Pancreas (tissue), 10 donors: ENCODE results near the gene PHF11. TPM values are rescaled to one million over a fixed set of nuclear protein-coding genes. Genes with fewer than 3 reads are reported as not detected.
A peak's percentile ranks its signal among the peaks of the same experiment; 100 is the strongest.

Experiments used
- ATAC-seq, 4 donors: fragments of 200-7000 bp; cut with Tn5 transposase; one replicate each; pipeline versions ENCODE4 v1.8.0 to v1.9.1; 2020; ENCODE audit warnings: mild to moderate bottlenecking in 4 of 4, moderate library complexity in 4 of 4
- DNase-seq, 6 donors: peaks; one replicate each; pipeline ENCODE4 v3.0.0-alpha.2; 2020
- FAIRE-seq: peaks from 2 replicates; lab custom pipeline; 2012; peaks lifted over from hg19 to GRCh38; lab: Jason Lieb, UNC
- H3K27ac ChIP-seq, 4 donors: fragments of 200-600 bp; sonication (generic); 1 replicate in 3 of 4; 2 replicates in 1 of 4; pipeline versions ENCODE4 v1.5.0 to v1.8.0; 2020
- H3K27me3 ChIP-seq, 4 donors: fragments of 200-600 bp; one replicate each; pipeline ENCODE4 v1.8.0; 2021
- H3K36me3 ChIP-seq, 3 donors: fragments of 200-600 bp; sonication (generic) in 1 of 3; one replicate each; pipeline versions ENCODE4 v1.5.0 to v1.8.0; 2020 to 2021
- H3K4me1 ChIP-seq, 3 donors: fragments of 200-600 bp; one replicate each; pipeline ENCODE4 v1.8.0; 2021
- H3K4me3 ChIP-seq, 4 donors: fragments of 200-600 bp; sonication (generic) in 2 of 4; one replicate each; pipeline versions ENCODE4 v1.5.0 to v1.8.0; 2020 to 2021
- H3K9me3 ChIP-seq, 4 donors: fragments of 200-600 bp; one replicate each; pipeline ENCODE4 v1.8.0; 2021
- WGBS, 2 donors: extraction: QIAGEN DNeasy Blood & Tissue Kit; methylation state at CpG; one replicate each; pipeline ENCODE4 v1.1.7; 2013; 5-methylcytosine and 5-hydroxymethylcytosine counted together
- intact Hi-C, 3 donors: fragments of 100-400 bp; cut with DNase I; formaldehyde crosslinking; loops; one replicate each; pipeline versions ENCODE4 v1.11.1 to v1.14.2; 2022
- polyA plus RNA-seq, 2 donors: library from polyadenylated mRNA; stranded (reverse); fragments of 200-250 nt; gene quantifications; one replicate each; pipeline ENCODE4 v1.2.3, GENCODE V29; 2013
- total RNA-seq, 6 donors: library from RNA; stranded (reverse); fragmentation: NEBNext Ultra II Directional in 4 of 6; extraction: Animal tissue kit (Norgen Biotek cat#: 25700) in 4 of 6; gene quantifications; one replicate each; pipeline versions ENCODE4 v1.2.1 to v1.2.4, GENCODE V29; 2021 to 2023
- TF ChIP-seq, protein P1 (sequence below), 4 donors: fragments of 200-600 bp; sonication (generic) in 3 of 4; IDR thresholded peaks; one replicate each; pipeline versions ENCODE4 v1.5.0 to v1.8.0; 2021; ENCODE audit warnings: antibody characterized with exemption in 4 of 4
- donor health status: healthy with polysubstance abuse.
- donor health status: DM: no; HTN: no; CAD: no; lungs with moderate emphysema.
- donor health status: DM: no; HTN: no; CAD: no.
- donor health status: control.
- donor health status: control.
- donor health status: Bipolar disorder and iron deficiency.
- donor health status: DM: yes; HTN: yes; CAD: no.
- donor health status: DM: no; HTN: no; CAD: no.
- donor health status: DM: no; HTN: no; CAD: no.
- donor health status: DM: yes; HTN: yes; CAD: no.

PHF11 gene
- 10 to 100 TPM; 14.5 to 28.2 (median 19.5) TPM for total RNA-seq
- polyA plus RNA-seq: 10 to 100 TPM; 53.3 to 58.5 TPM

- FAIRE-seq (no peak), ATAC-seq (peak; percentile 83 to 91 (median 86)), DNase-seq (peak; percentile 82 to 93 (median 86))
- H3K9me3 ChIP-seq: no peaks in the 10 kb centered on the region
- no peaks in the 10 kb centered on the region for H3K27me3 ChIP-seq
- H3K4me3 ChIP-seq: peak within 1 kb of the TSS; percentile 24 to 60 (median 48)
- intact Hi-C loops: loop anchor here in 1 of 3 donors (10.0 kb wide), 1 partner anchor 49 kb away; no protein-coding TSS in a partner anchor
- H3K27ac ChIP-seq: peak within 1 kb of the TSS; percentile 90 to 95 (median 92)
- 2 to 3% methylated on average over 64 to 71 of the region's 71 CpGs for WGBS, 2 donors
- TF ChIP-seq, protein P1, sequence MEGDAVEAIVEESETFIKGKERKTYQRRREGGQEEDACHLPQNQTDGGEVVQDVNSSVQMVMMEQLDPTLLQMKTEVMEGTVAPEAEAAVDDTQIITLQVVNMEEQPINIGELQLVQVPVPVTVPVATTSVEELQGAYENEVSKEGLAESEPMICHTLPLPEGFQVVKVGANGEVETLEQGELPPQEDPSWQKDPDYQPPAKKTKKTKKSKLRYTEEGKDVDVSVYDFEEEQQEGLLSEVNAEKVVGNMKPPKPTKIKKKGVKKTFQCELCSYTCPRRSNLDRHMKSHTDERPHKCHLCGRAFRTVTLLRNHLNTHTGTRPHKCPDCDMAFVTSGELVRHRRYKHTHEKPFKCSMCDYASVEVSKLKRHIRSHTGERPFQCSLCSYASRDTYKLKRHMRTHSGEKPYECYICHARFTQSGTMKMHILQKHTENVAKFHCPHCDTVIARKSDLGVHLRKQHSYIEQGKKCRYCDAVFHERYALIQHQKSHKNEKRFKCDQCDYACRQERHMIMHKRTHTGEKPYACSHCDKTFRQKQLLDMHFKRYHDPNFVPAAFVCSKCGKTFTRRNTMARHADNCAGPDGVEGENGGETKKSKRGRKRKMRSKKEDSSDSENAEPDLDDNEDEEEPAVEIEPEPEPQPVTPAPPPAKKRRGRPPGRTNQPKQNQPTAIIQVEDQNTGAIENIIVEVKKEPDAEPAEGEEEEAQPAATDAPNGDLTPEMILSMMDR (IDR thresholded peaks at IDR 0.05): peak in 2 of 4 donors; percentile 11 to 16
- H3K36me3 ChIP-seq: no peaks in the 10 kb centered on the region
- H3K4me1 ChIP-seq: no peaks in the 10 kb centered on the region
Observed at GRCh38 chr13:49495783-49496762, at the start of gene PHF11. PHF11 (plus strand) TSS chr13:49495953; CDS start chr13:49496002, 49 bp downstream.

GRCh38 chr13:49446473-49446872, 49.3 kb upstream of the PHF11 start:
- TF ChIP-seq, protein P1 (IDR thresholded peaks at IDR 0.05): no peak
- DNase-seq (no peak), FAIRE-seq (no peak), ATAC-seq (no peak)
- H3K9me3 ChIP-seq: no peaks in the 10 kb centered on the region
- H3K27ac ChIP-seq: peak overlapping the region in 2 of 4 donors; percentile 96 to 98
- no peaks in the 10 kb centered on the region for H3K36me3 ChIP-seq
- intact Hi-C loops: no loop called here
- no peaks in the 10 kb centered on the region for H3K27me3 ChIP-seq
- H3K4me3 ChIP-seq: peak overlapping the region in 1 of 4 donors; percentile 65
- peaks cover 0 to 33% (median 28%) of the 10 kb centered on the region in 3 donors for H3K4me1 ChIP-seq

GRCh38 chr13:49448753-49449152, 47.0 kb upstream of the PHF11 start:
- no peak for ATAC-seq
- WGBS, 2 donors: 73 to 82% methylated on average over 2 of the region's 2 CpGs
- no peak for DNase-seq
- no peak overlapping the region for H3K27ac ChIP-seq
- no peaks in the 10 kb centered on the region for H3K36me3 ChIP-seq
- H3K4me1 ChIP-seq: peaks cover 0 to 29% (median 28%) of the 10 kb centered on the region in 3 donors
- H3K27me3 ChIP-seq: no peaks in the 10 kb centered on the region
- no peak overlapping the region for H3K4me3 ChIP-seq
- no peaks in the 10 kb centered on the region for H3K9me3 ChIP-seq
- TF ChIP-seq, protein P1 (IDR thresholded peaks at IDR 0.05): no peak
- intact Hi-C loops: no loop called here
- no peak for FAIRE-seq

GRCh38 chr13:49450105-49450819, 45.5 kb upstream of the PHF11 start:
- DNase-seq (no peak), FAIRE-seq (no peak), ATAC-seq (no peak)
- Histone ChIP-seq H3K27me3 (no peaks in the 10 kb centered on the region), H3K4me1 (peaks cover 0 to 31% (median 29%) of the 10 kb centered on the region in 3 donors), H3K36me3 (no peaks in the 10 kb centered on the region), H3K9me3 (no peaks in the 10 kb centered on the region), H3K4me3 (no peak overlapping the region), H3K27ac (no peak overlapping the region)
- 86 to 88% methylated on average over 3 of the region's 3 CpGs for WGBS, 2 donors
- intact Hi-C loops: no loop called here
- TF ChIP-seq, protein P1 (IDR thresholded peaks at IDR 0.05): no peak
